ENCODE measurements around the gene TMSB10. TPM values are rescaled to one million over a fixed set of nuclear protein-coding genes. Genes with fewer than 3 reads are reported as not detected.
"Not testable (repeated sequence)": the region's sequence is repeated elsewhere in the genome, so short reads cannot be mapped to it uniquely, and the experiment has no call there.

The TMSB10 gene
- total and polyA plus RNA-seq, 2 experiments from 2014 or later, result 3,621 to 6,241 TPM

- H3K4me3 ChIP-seq, result no peak overlapping the region
- no peak overlapping the region for H3K27ac ChIP-seq
- H3F3A ChIP-seq (ENCODE audit: insufficient read depth), result 0 out of 2 replicates have a peak, but pooled peaks cover 8% of the 10 kb centered on the region
- no peak overlapping the region for H3K9ac ChIP-seq
- H3K27me3 ChIP-seq (replicated peaks; ENCODE audit: insufficient read depth), result no peaks in the 10 kb centered on the region
- H2AFZ ChIP-seq, result no peak overlapping the region
- H3K4me2 ChIP-seq (ENCODE audit: unreplicated experiment), result no peak overlapping the region
- no peaks in the 10 kb centered on the region for H3K36me3 ChIP-seq (ENCODE audit: low read depth)
- TF ChIP-seq EZH2 (IDR thresholded peaks at IDR 0.05; ENCODE audit: insufficient read depth, poor library complexity, severe bottlenecking) (no peak), EZH2phosphoT487 (IDR thresholded peaks at IDR 0.05; ENCODE audit: insufficient read depth, low read depth) (no peak)
- H4K20me1 ChIP-seq (ENCODE audit: insufficient read depth), result no peaks in the 10 kb centered on the region
- H3K4me1 ChIP-seq (ENCODE audit: insufficient read depth), result peaks cover 10% of the 10 kb centered on the region
- 20 to 30% methylated on average over 6 of the region's 6 CpGs for WGBS, 2 experiments (ENCODE audit: low coverage in 1 of 2, low lambda C conversion rate in 2 of 2, missing lambda C conversion rate in 2 of 2)
- in situ Hi-C loops (cut with MboI), result loop anchor here (25.0 kb wide), 1 partner anchor 528 kb away; no protein-coding TSS in a partner anchor
- no peaks in the 10 kb centered on the region for H3K9me3 ChIP-seq (ENCODE audit: low read depth)
- H3K79me2 ChIP-seq (ENCODE audit: insufficient read depth), result no peaks in the 10 kb centered on the region
- H3K9me2 ChIP-seq (ENCODE audit: insufficient read depth), result no peaks in the 10 kb centered on the region
- peak; percentile 53 for DNase-seq
Measured at GRCh38 chr2:84865181-84865783, 40.2 kb upstream of the TMSB10 start.

- Histone ChIP-seq H3K4me1 (ENCODE audit: insufficient read depth) (peaks cover 10% of the 10 kb centered on the region), H3K4me3 (no peak overlapping the region), H3K9me2 (ENCODE audit: insufficient read depth) (no peaks in the 10 kb centered on the region), H3F3A (ENCODE audit: insufficient read depth) (0 out of 2 replicates have a peak, but pooled peaks cover 8% of the 10 kb centered on the region), H3K27me3 (replicated peaks; ENCODE audit: insufficient read depth) (no peaks in the 10 kb centered on the region), H3K79me2 (ENCODE audit: insufficient read depth) (no peaks in the 10 kb centered on the region), H3K27ac (no peak overlapping the region), H3K4me2 (ENCODE audit: unreplicated experiment) (no peak overlapping the region), H3K36me3 (ENCODE audit: low read depth) (no peaks in the 10 kb centered on the region), H2AFZ (no peak overlapping the region), H3K9me3 (ENCODE audit: low read depth) (no peaks in the 10 kb centered on the region), H3K9ac (no peak overlapping the region), H4K20me1 (ENCODE audit: insufficient read depth) (no peaks in the 10 kb centered on the region)
- WGBS, 2 experiments (ENCODE audit: low coverage in 1 of 2, low lambda C conversion rate in 2 of 2, missing lambda C conversion rate in 2 of 2), result 7 to 11% methylated on average over 3 of the region's 3 CpGs
- no peak for TF ChIP-seq EZH2 (IDR thresholded peaks at IDR 0.05; ENCODE audit: insufficient read depth, poor library complexity, severe bottlenecking)
- no peak for TF ChIP-seq EZH2phosphoT487 (IDR thresholded peaks at IDR 0.05; ENCODE audit: insufficient read depth, low read depth)
- in situ Hi-C loops (cut with MboI), result loop anchor here (25.0 kb wide), 1 partner anchor 529 kb away; no protein-coding TSS in a partner anchor
- peak; percentile 71 for DNase-seq
Measured at GRCh38 chr2:84866122-84866521, 39.3 kb upstream of the TMSB10 start.

GRCh38 chr2:84868327-84868726 is 37.1 kb upstream of the TMSB10 start:
- in situ Hi-C loops (cut with MboI), result loop anchor here (25.0 kb wide), 1 partner anchor 531 kb away; no protein-coding TSS in a partner anchor
- H3K36me3 ChIP-seq (ENCODE audit: low read depth); DNase-seq; H3K9ac ChIP-seq; H3K27ac ChIP-seq; H4K20me1 ChIP-seq (ENCODE audit: insufficient read depth); H2AFZ ChIP-seq; H3K27me3 ChIP-seq (replicated peaks; ENCODE audit: insufficient read depth); H3K9me2 ChIP-seq (ENCODE audit: insufficient read depth); H3K4me3 ChIP-seq; H3K79me2 ChIP-seq (ENCODE audit: insufficient read depth); H3K4me1 ChIP-seq (ENCODE audit: insufficient read depth); H3F3A ChIP-seq (ENCODE audit: insufficient read depth); H3K4me2 ChIP-seq (ENCODE audit: unreplicated experiment); H3K9me3 ChIP-seq (ENCODE audit: low read depth): not testable (repeated sequence)
- WGBS, 2 experiments (ENCODE audit: low coverage in 1 of 2, low lambda C conversion rate in 2 of 2, missing lambda C conversion rate in 2 of 2), result 96 to 97% methylated on average over 4 of the region's 4 CpGs

GRCh38 chr2:84870306-84870705 is 35.1 kb upstream of the TMSB10 start:
- H3K4me2 ChIP-seq (ENCODE audit: unreplicated experiment), result no peak overlapping the region
- in situ Hi-C loops (cut with MboI), result loop anchor here (10.0 to 25.0 kb wide), 2 partner anchors 376 to 533 kb away; no protein-coding TSS in a partner anchor
- peaks cover 10% of the 10 kb centered on the region for H3K4me1 ChIP-seq (ENCODE audit: insufficient read depth)

GRCh38 chr2:84872691-84873090 is 32.8 kb upstream of the TMSB10 start:
- H3K27ac ChIP-seq; H3K4me3 ChIP-seq; H3K9me2 ChIP-seq (ENCODE audit: insufficient read depth); H3K4me2 ChIP-seq (ENCODE audit: unreplicated experiment); H3K9ac ChIP-seq; H2AFZ ChIP-seq; H3K79me2 ChIP-seq (ENCODE audit: insufficient read depth); H3K4me1 ChIP-seq (ENCODE audit: insufficient read depth); H3K36me3 ChIP-seq (ENCODE audit: low read depth); H4K20me1 ChIP-seq (ENCODE audit: insufficient read depth); H3K27me3 ChIP-seq (replicated peaks; ENCODE audit: insufficient read depth); H3F3A ChIP-seq (ENCODE audit: insufficient read depth); DNase-seq; H3K9me3 ChIP-seq (ENCODE audit: low read depth): not testable (repeated sequence)
- 95 to 96% methylated on average over 9 of the region's 9 CpGs for WGBS, 2 experiments (ENCODE audit: low coverage in 1 of 2, low lambda C conversion rate in 2 of 2, missing lambda C conversion rate in 2 of 2)
- in situ Hi-C loops (cut with MboI), result loop anchor here (10.0 to 25.0 kb wide), 2 partner anchors 378 to 535 kb away; no protein-coding TSS in a partner anchor

More at GRCh38 chr2:84870306-84870705, 35.1 kb upstream of the TMSB10 start:
- no peak overlapping the region for H3K9ac ChIP-seq
- H3K9me2 ChIP-seq (ENCODE audit: insufficient read depth), result no peaks in the 10 kb centered on the region
- H2AFZ ChIP-seq, result no peak overlapping the region
- H4K20me1 ChIP-seq (ENCODE audit: insufficient read depth), result no peaks in the 10 kb centered on the region
- H3K79me2 ChIP-seq (ENCODE audit: insufficient read depth), result no peaks in the 10 kb centered on the region
- no peak for DNase-seq
- 0 out of 2 replicates have a peak, but pooled peaks cover 8% of the 10 kb centered on the region for H3F3A ChIP-seq (ENCODE audit: insufficient read depth)
- H3K27me3 ChIP-seq (replicated peaks; ENCODE audit: insufficient read depth), result no peaks in the 10 kb centered on the region
- H3K27ac ChIP-seq, result no peak overlapping the region
- WGBS, 2 experiments (ENCODE audit: low coverage in 1 of 2, low lambda C conversion rate in 2 of 2, missing lambda C conversion rate in 2 of 2), result 91% methylated on average over 11 of the region's 11 CpGs
- H3K4me3 ChIP-seq, result no peak overlapping the region
- H3K36me3 ChIP-seq (ENCODE audit: low read depth), result no peaks in the 10 kb centered on the region
- H3K9me3 ChIP-seq (ENCODE audit: low read depth), result no peaks in the 10 kb centered on the region
- TF ChIP-seq EZH2phosphoT487 (IDR thresholded peaks at IDR 0.05; ENCODE audit: insufficient read depth, low read depth), result no peak
- TF ChIP-seq EZH2 (IDR thresholded peaks at IDR 0.05; ENCODE audit: insufficient read depth, poor library complexity, severe bottlenecking), result no peak
